Right lobe of liver (tissue), 6 donors: ENCODE results near the gene CLEC2D. TPM values are rescaled to one million over a fixed set of nuclear protein-coding genes. Genes with fewer than 3 reads are reported as not detected.
"Not testable (repeated sequence)": the region's sequence is repeated elsewhere in the genome, so short reads cannot be mapped to it uniquely, and the experiment has no call there.

Experiments
- ATAC-seq, 4 donors: fragments of 200-7000 bp; cut with Tn5 transposase; one replicate each; pipeline ENCODE4 v1.9.1; 2020; ENCODE audit warnings: mild to moderate bottlenecking in 4 of 4, moderate library complexity in 4 of 4
- DNase-seq, 3 donors: peaks; one replicate each; pipeline ENCODE4 v3.0.0-alpha.2; 2020
- H3K27ac ChIP-seq, 3 donors: fragments of 200-600 bp; one replicate each; pipeline ENCODE4 v1.8.0; 2022
- H3K27me3 ChIP-seq, 2 donors: fragments of 200-600 bp; one replicate each; pipeline ENCODE4 v1.8.0; 2022
- H3K36me3 ChIP-seq, 4 donors: fragments of 200-600 bp; sonication (generic) in 1 of 4; one replicate each; pipeline versions ENCODE4 v1.5.1 to v1.8.0; 2017 to 2022; ENCODE audit warnings: control low read depth in 1 of 4
- H3K4me1 ChIP-seq, 4 donors: fragments of 200-600 bp; sonication (generic) in 1 of 4; one replicate each; pipeline versions ENCODE4 v1.5.1 to v1.8.0; 2017 to 2022; ENCODE audit warnings: control low read depth in 1 of 4
- H3K4me3 ChIP-seq, 3 donors: fragments of 200-600 bp; one replicate each; pipeline ENCODE4 v1.8.0; 2022
- H3K9me3 ChIP-seq, 4 donors: fragments of 200-600 bp; sonication (generic) in 1 of 4; one replicate each; pipeline versions ENCODE4 v1.5.1 to v1.8.0; 2017 to 2022; ENCODE audit warnings: control low read depth in 1 of 4
- CTCF ChIP-seq, 4 donors: fragments of 200-600 bp in 3 of 4; fragments of 450-650 bp in 1 of 4; IDR thresholded peaks; one replicate each; pipeline versions ENCODE4 v1.5.1 to v1.8.0; 2016 to 2022; ENCODE audit warnings: antibody characterized with exemption in 4 of 4, mild to moderate bottlenecking in 2 of 4
- POLR2A ChIP-seq: fragments of 450-650 bp; IDR thresholded peaks from one replicate; pipeline ENCODE4 v1.6.1; 2017; ENCODE audit warnings: antibody characterized with exemption, mild to moderate bottlenecking
- WGBS: methylation state at CpG from one replicate; pipeline ENCODE4 v1.1.6; 2018; ENCODE audit warnings: low coverage, low lambda C conversion rate; ENCODE audit not compliant: insufficient coverage; ENCODE audit errors: missing lambda C conversion rate; 5-methylcytosine and 5-hydroxymethylcytosine counted together
- intact Hi-C, 2 donors: fragments of 100-400 bp; cut with DNase I; formaldehyde crosslinking; loops; one replicate each; pipeline versions ENCODE4 v1.11.2 to v1.14.1; 2022
- total RNA-seq, 6 experiments: library from RNA; depleted of rRNA in 2 of 6; stranded (reverse); fragments of >200 nt in 2 of 6; fragmentation: NEBNext Ultra II Directional in 3 of 6; extraction: Animal tissue kit (Norgen Biotek cat#: 25700) in 3 of 6; gene quantifications; one replicate each; pipeline versions ENCODE4 v1.1.0 to v1.2.4, GENCODE V29; 2016 to 2023
- donor health status: DM: no; HTN: yes; CAD: no.
- donor health status: DM: no; HTN: no; CAD: no.
- donor health status: DM: no; HTN: no; CAD: no.
- donor health status: DM: no; HTN: yes; CAD: no.
- donor health status: DM: no; HTN: yes; CAD: no.

Gene CLEC2D
- total RNA-seq, 6 experiments from 2014 or later: 0.62 to 4.4 (median 1.6) TPM

DNA sequence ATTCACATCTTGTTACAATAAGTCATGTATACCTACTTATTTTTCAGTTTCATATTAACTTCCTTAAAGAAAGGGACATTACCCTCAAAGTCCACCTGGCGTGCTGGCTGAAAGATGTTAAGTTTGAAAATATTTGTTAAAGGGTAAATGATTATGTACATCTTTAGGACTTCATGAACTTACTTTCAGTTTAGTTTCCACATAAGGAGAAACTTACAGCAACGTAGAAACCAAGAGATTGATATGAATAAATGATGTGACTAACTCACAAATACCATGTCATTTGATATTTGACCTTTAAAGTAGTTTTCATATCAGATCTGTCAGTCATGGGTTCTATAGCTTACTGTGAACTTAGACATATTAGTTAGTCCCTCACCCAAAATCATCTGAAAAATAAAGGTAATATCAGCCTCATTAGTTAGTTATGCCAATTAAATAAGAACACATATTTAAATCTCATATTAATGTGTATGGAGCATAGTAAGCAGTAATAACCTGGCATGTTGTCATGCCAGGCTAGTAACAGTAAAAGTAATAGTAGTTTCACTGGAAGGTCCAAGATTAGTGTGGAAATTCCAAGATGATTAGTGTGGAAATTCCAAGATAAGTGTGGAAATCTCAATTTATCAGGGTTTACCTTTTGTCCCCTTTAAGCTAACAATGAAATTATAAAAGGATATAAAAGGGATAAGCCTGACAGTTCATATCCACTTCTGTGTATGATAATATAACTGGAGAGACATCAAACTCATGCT, 1.9 kb upstream of the CLEC2D start:
- H3K9me3 ChIP-seq: no peaks in the 10 kb centered on the region
- H3K4me3 ChIP-seq: no peak overlapping the region
- ATAC-seq: no peak
- intact Hi-C loops: no loop called here
- no peak for DNase-seq
- no peak overlapping the region for H3K27ac ChIP-seq
- no peaks in the 10 kb centered on the region for H3K27me3 ChIP-seq
- no peaks in the 10 kb centered on the region for H3K36me3 ChIP-seq
- WGBS: 65% methylated on average over 2 of the region's 2 CpGs
- H3K4me1 ChIP-seq: no peaks in the 10 kb centered on the region
- TF ChIP-seq POLR2A (no peak), CTCF (IDR thresholded peaks at IDR 0.05) (no peak)

GRCh38 chr12:9668161-9669018, 1.1 kb upstream of the CLEC2D start:
- Histone ChIP-seq H3K4me1 (no peaks in the 10 kb centered on the region), H3K27ac (no peak overlapping the region), H3K36me3 (no peaks in the 10 kb centered on the region), H3K4me3 (no peak overlapping the region), H3K9me3 (no peaks in the 10 kb centered on the region), H3K27me3 (no peaks in the 10 kb centered on the region)
- no peak for DNase-seq
- intact Hi-C loops: no loop called here
- ATAC-seq: no peak
- WGBS: 70% methylated on average over 4 of the region's 4 CpGs
- TF ChIP-seq POLR2A (no peak), CTCF (IDR thresholded peaks at IDR 0.05) (no peak)

DNA sequence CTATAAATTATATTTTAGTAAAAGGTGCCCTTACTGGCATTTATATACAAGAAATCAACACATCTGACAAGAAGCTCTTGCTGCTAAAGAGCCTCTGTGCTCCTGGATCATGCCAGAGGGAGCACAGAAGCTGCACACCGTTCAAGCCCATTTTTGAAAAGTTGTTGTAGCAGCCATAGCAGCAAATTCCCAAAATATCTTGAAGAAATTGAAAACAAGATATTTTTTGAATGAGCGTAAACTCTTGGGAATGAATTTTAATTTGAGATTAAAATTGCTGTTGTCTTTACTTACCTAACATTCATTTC, 540 bp upstream of the CLEC2D start:
- intact Hi-C loops: no loop called here
- TF ChIP-seq CTCF (IDR thresholded peaks at IDR 0.05): no peak
- TF ChIP-seq POLR2A: no peak
- Histone ChIP-seq H3K27me3 (no peaks in the 10 kb centered on the region), H3K27ac (no peak overlapping the region), H3K9me3 (no peaks in the 10 kb centered on the region), H3K4me1 (no peaks in the 10 kb centered on the region), H3K4me3 (no peak overlapping the region), H3K36me3 (no peaks in the 10 kb centered on the region)
- DNase-seq: no peak
- 56% methylated on average over 2 of the region's 2 CpGs for WGBS
- ATAC-seq: no peak

DNA sequence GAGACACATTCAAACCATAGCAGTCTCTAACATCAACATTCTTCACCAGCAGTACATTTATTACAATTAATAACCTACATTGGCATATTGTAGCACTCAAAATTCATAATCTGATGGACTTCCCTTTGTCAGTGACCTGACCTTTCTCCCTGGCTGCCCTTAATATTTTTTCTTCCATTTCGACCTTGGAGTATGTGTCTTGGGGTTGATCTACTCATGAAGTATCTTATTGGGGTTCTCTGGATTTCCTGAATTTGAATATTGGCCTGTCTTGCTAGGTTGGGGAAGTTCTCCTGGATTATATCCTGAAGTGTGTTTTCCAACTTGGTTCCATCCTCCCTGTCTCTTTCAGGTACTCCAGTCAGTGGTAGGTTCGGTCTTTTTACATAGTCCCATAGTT, 2.8 kb downstream of the CLEC2D start:
- H3K36me3 ChIP-seq, H3K4me1 ChIP-seq, ATAC-seq, H3K9me3 ChIP-seq, H3K4me3 ChIP-seq, H3K27me3 ChIP-seq, DNase-seq, intact Hi-C loops, H3K27ac ChIP-seq: not testable (repeated sequence)
- WGBS: 77% methylated on average over 2 of the region's 2 CpGs
